KOPT-K1 (cell line): ENCODE data around the gene EDA.

Experiments
- H3K27ac ChIP-seq: fragments of 200-600 bp; sonication (generic); 2 replicates; pipeline ENCODE4 v1.5.1; 2016; ENCODE audit warnings: antibody characterized with exemption, mild to moderate bottlenecking, low read depth, low read length; ENCODE audit not compliant: poor library complexity, severe bottlenecking
- H3K36me3 ChIP-seq: fragments of 200-600 bp; sonication (generic); 2 replicates; pipeline ENCODE4 v1.5.1; 2017; ENCODE audit warnings: antibody characterized with exemption, mild to moderate bottlenecking, low read length, moderate library complexity; ENCODE audit not compliant: insufficient read depth
- H3K9me3 ChIP-seq: fragments of 200-600 bp; sonication (generic); 2 replicates; pipeline ENCODE4 v1.5.1; 2017; ENCODE audit warnings: antibody characterized with exemption, low read length, mild to moderate bottlenecking; ENCODE audit not compliant: insufficient read depth, poor library complexity, severe bottlenecking

The EDA gene

DNA sequence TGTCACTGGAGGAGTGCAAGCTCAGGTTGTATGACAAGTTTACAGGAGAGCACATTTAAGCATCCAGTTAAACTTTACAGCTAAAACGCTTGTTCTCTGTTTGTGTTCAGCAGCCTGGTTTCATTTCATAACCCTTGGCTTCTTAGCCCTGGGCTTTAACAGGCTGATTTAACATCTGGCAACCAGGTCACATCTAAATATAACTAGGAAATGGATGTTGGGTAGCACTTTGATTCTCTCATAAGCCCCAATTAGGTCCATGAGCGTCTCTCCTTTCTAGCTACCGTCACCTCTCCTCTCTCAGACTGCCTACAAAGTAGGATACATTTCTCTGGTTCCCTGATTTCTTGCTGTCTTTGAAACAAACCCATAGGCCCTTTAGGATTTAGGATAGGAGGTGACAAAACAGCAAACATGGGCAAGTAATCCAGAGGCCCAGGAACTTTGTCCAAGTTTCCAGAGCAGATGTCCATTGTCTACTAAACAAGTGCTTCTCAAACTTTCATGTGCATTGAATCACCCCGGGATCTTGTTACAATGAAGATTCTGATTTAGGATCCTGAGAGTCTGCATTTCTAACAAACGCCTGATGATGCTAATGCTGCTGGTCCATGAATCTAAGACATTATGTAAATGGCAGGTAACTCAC lies 468.8 kb downstream of the EDA start:
- Histone ChIP-seq H3K27ac (no peak overlapping the region), H3K36me3 (no peaks in the 10 kb centered on the region), H3K9me3 (no peaks in the 10 kb centered on the region)

DNA sequence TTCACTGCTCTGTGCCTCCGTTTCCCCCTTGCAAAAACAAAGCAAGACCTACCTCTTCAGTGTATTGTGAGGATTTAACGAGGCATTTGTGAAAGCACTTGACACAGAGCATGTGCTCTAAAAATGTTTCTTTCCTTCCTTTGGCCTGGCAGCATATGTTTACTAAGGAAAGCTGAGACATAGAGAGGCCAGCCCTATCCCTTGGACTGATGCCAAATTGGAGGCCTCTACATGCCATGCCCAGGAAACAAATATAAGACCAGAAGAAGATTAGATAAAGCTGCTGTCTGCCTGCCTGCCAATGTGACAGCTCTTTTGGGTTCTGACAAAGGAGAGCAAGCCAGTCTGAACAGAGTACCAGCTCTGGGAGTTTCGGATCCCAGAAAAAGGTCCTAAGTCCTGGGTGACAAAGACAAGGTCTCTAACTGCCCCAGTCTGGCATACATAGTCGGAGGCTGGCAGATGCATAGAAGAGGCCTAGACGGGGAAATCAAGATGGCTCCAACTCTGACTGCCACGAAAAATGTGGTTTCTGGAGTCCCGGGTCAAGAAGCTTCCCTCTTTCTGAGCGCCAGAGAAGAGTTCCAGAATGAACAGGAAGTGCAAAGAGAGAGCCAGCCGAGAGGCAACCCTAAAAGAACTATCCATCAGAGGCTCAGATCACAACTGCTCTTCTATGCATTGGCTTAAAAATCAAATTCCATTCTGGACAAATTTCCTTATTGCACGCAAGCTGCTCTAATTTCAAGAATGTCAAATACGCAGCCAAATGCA lies 472.1 kb downstream of the EDA start:
- Histone ChIP-seq H3K9me3 (no peaks in the 10 kb centered on the region), H3K27ac (no peak overlapping the region), H3K36me3 (no peaks in the 10 kb centered on the region)

DNA sequence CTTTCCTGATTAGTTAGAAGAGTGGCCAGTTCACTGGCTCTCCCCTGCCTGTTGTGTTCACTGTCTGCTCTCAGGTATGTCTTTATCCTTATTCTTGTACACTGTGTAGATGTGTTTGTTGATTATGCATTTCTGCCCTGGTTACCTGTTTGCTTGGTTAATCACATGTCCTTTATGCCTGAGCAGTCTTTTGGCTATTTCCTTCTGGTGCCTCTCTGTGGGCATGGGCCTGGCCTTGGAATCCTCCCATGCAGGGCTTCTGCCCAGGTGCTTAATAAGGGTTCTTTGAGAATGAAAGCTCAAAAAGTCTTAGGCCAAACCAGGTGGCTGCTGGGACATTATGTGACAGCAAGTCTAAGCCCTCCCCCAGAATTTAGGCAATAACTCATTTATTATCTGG lies 472.8 kb downstream of the EDA start:
- Histone ChIP-seq H3K36me3 (no peaks in the 10 kb centered on the region), H3K27ac (no peak overlapping the region), H3K9me3 (no peaks in the 10 kb centered on the region)
